Tibial nerve (tissue), 4 donors: ENCODE results near the gene RMI2. TPM values are rescaled to one million over a fixed set of nuclear protein-coding genes. Genes with fewer than 3 reads are reported as not detected.

Source experiments
- DNase-seq, 2 donors: peaks; one replicate each; pipeline ENCODE4 v3.0.0-alpha.2; 2019; ENCODE audit warnings: low spot score in 2 of 2
- H3K27ac ChIP-seq, 4 donors: fragments of 200-600 bp; sonication (generic) in 3 of 4; one replicate each; pipeline ENCODE4 v1.5.1; 2017 to 2019; ENCODE audit warnings: mild to moderate bottlenecking in 1 of 4
- H3K27me3 ChIP-seq, 2 donors: fragments of 200-600 bp; sonication (generic) in 1 of 2; one replicate each; pipeline versions ENCODE4 v1.5.1 to v1.6.0; 2017 to 2019
- H3K36me3 ChIP-seq, 3 donors: fragments of 200-600 bp; sonication (generic); one replicate each; pipeline ENCODE4 v1.5.1; 2018 to 2019
- H3K4me1 ChIP-seq, 4 donors: fragments of 200-600 bp; sonication (generic) in 3 of 4; one replicate each; pipeline ENCODE4 v1.5.1; 2017 to 2019
- H3K4me3 ChIP-seq, 4 donors: fragments of 200-600 bp; sonication (generic) in 3 of 4; one replicate each; pipeline ENCODE4 v1.5.1; 2017 to 2019; ENCODE audit warnings: mild to moderate bottlenecking in 1 of 4, moderate library complexity in 1 of 4
- H3K9me3 ChIP-seq, 4 donors: fragments of 200-600 bp; sonication (generic) in 3 of 4; one replicate each; pipeline ENCODE4 v1.5.1; 2017 to 2019
- CTCF ChIP-seq, 5 experiments: fragments of 200-600 bp in 3 of 5; fragments of 450-650 bp in 2 of 5; sonication (generic) in 3 of 5; IDR thresholded peaks; one replicate each; pipeline ENCODE4 v1.5.1; 2016 to 2019; ENCODE audit warnings: antibody characterized with exemption in 5 of 5, mild to moderate bottlenecking in 3 of 5, moderate library complexity in 2 of 5
- EP300 ChIP-seq, 2 donors: sonication (generic); formaldehyde crosslinking; IDR thresholded peaks; one replicate each; pipeline ENCODE4 v1.6.1; 2017; ENCODE audit warnings: antibody characterized with exemption in 2 of 2, mild to moderate bottlenecking in 1 of 2
- POLR2A ChIP-seq, 2 donors: fragments of 450-650 bp; IDR thresholded peaks; one replicate each; pipeline ENCODE4 v1.6.1; 2017; ENCODE audit warnings: antibody characterized with exemption in 2 of 2, mild to moderate bottlenecking in 2 of 2, moderate library complexity in 2 of 2
- WGBS, 2 donors: methylation state at CpG; one replicate each; pipeline ENCODE4 v1.1.5; 2018; 5-methylcytosine and 5-hydroxymethylcytosine counted together
- total RNA-seq, 4 donors: library from RNA; depleted of rRNA; stranded (reverse); fragments of >200 nt; gene quantifications; one replicate each; pipeline ENCODE4 v1.1.0, GENCODE V29; 2016

Gene RMI2
- total RNA-seq, 4 donors from 2014 or later = 1.3 to 4.0 (median 2.0) TPM; not detected in 1

GRCh38 chr16:11389083-11389482, 43.8 kb downstream of the RMI2 start:
- WGBS, 2 donors = 71 to 88% methylated on average over 7 of the region's 7 CpGs
- H3K9me3 ChIP-seq = no peaks in the 10 kb centered on the region
- no peak for TF ChIP-seq EP300 (IDR thresholded peaks at IDR 0.05)
- no peak overlapping the region for H3K27ac ChIP-seq
- H3K36me3 ChIP-seq = peaks cover 0 to 14% (median 0%) of the 10 kb centered on the region in 3 donors
- DNase-seq = no peak
- no peaks in the 10 kb centered on the region for H3K27me3 ChIP-seq
- H3K4me3 ChIP-seq = no peak overlapping the region
- peaks cover 0 to 10% (median 0%) of the 10 kb centered on the region in 4 donors for H3K4me1 ChIP-seq

- Histone ChIP-seq H3K4me3 (no peak overlapping the region), H3K27me3 (no peaks in the 10 kb centered on the region), H3K27ac (no peak overlapping the region), H3K9me3 (no peaks in the 10 kb centered on the region), H3K4me1 (peaks cover 0 to 10% (median 0%) of the 10 kb centered on the region in 4 donors), H3K36me3 (peaks cover 0 to 10% (median 0%) of the 10 kb centered on the region in 3 donors)
- TF ChIP-seq CTCF (IDR thresholded peaks at IDR 0.05) = no peak
- TF ChIP-seq EP300 (IDR thresholded peaks at IDR 0.05) = no peak
- TF ChIP-seq POLR2A (IDR thresholded peaks at IDR 0.05) = no peak
- WGBS, 2 donors = 82 to 84% methylated on average over 16 to 21 of the region's 27 CpGs
- DNase-seq = no peak
These were observed 44.6 kb downstream of the RMI2 start for GRCh38 chr16:11389631-11390565.

GRCh38 chr16:11390573-11391495, 45.6 kb downstream of the RMI2 start:
- TF ChIP-seq EP300 (IDR thresholded peaks at IDR 0.05) (no peak), CTCF (IDR thresholded peaks at IDR 0.05) (no peak), POLR2A (IDR thresholded peaks at IDR 0.05) (no peak)
- DNase-seq = no peak
- Histone ChIP-seq H3K9me3 (no peaks in the 10 kb centered on the region), H3K27me3 (no peaks in the 10 kb centered on the region), H3K36me3 (peaks cover 0 to 7% (median 0%) of the 10 kb centered on the region in 3 donors), H3K4me3 (no peak overlapping the region), H3K27ac (no peak overlapping the region), H3K4me1 (peaks cover 0 to 10% (median 0%) of the 10 kb centered on the region in 4 donors)
- 61 to 65% methylated on average over 13 to 14 of the region's 15 CpGs for WGBS, 2 donors

GRCh38 chr16:11391576-11391975, 46.3 kb downstream of the RMI2 start:
- Histone ChIP-seq H3K27me3 (no peaks in the 10 kb centered on the region), H3K4me3 (no peak overlapping the region), H3K27ac (no peak overlapping the region), H3K9me3 (no peaks in the 10 kb centered on the region), H3K4me1 (peaks cover 0 to 13% (median 0%) of the 10 kb centered on the region in 4 donors), H3K36me3 (peaks cover 0 to 7% (median 0%) of the 10 kb centered on the region in 3 donors)
- no peak for DNase-seq
- no peak for TF ChIP-seq EP300 (IDR thresholded peaks at IDR 0.05)
- TF ChIP-seq POLR2A (IDR thresholded peaks at IDR 0.05) = no peak
- TF ChIP-seq CTCF (IDR thresholded peaks at IDR 0.05) = no peak
- 54 to 71% methylated on average over 11 to 12 of the region's 12 CpGs for WGBS, 2 donors

GRCh38 chr16:11392041-11392581, 46.9 kb downstream of the RMI2 start:
- no peak overlapping the region for H3K27ac ChIP-seq
- no peaks in the 10 kb centered on the region for H3K27me3 ChIP-seq
- H3K36me3 ChIP-seq = peaks cover 0 to 7% (median 0%) of the 10 kb centered on the region in 3 donors
- peaks cover 0 to 7% (median 0%) of the 10 kb centered on the region in 4 donors for H3K4me1 ChIP-seq
- DNase-seq = no peak
- WGBS, 2 donors = 80 to 85% methylated on average over 18 to 19 of the region's 19 CpGs
- no peaks in the 10 kb centered on the region for H3K9me3 ChIP-seq
- TF ChIP-seq CTCF (IDR thresholded peaks at IDR 0.05) = no peak
- TF ChIP-seq POLR2A (IDR thresholded peaks at IDR 0.05) = no peak
- no peak for TF ChIP-seq EP300 (IDR thresholded peaks at IDR 0.05)
- H3K4me3 ChIP-seq = no peak overlapping the region
